WTC11 (cell line): ENCODE measurements around the gene BNC2. TPM values are rescaled to one million over a fixed set of nuclear protein-coding genes. Genes with fewer than 3 reads are reported as not detected.
A peak's percentile ranks its signal among the peaks of the same experiment; 100 is the strongest.

Source experiments
- ATAC-seq: fragments of 200-7000 bp; cut with Tn5 transposase; 2 replicates; pipeline ENCODE4 v1.10.0; 2021; ENCODE audit warnings: mild to moderate bottlenecking, moderate library complexity
- CTCF ChIA-PET: fragments of 300-600 bp; sonication (Branson Sonifier 250); formaldehyde crosslinking; loops from one replicate; lab custom pipeline; 2021; ENCODE audit warnings: antibody characterized with exemption; lab: Charles Lee
- POLR2A ChIA-PET: fragments of 350-600 bp; sonication (Branson Sonifier 250); formaldehyde crosslinking; loops from one replicate; lab custom pipeline; 2021; ENCODE audit warnings: antibody characterized with exemption; lab: Charles Lee
- DNase-seq: peaks from one replicate; pipeline ENCODE4 v3.0.0; 2021; ENCODE audit warnings: low spot score
- H3K27ac Mint-ChIP-seq: 2 replicates; pipeline ENCODE4 v1.8.0; 2021; ENCODE audit warnings: mixed read lengths
- H3K27me3 Mint-ChIP-seq: 2 replicates; pipeline ENCODE4 v1.8.0; 2021; ENCODE audit warnings: low read depth, mild to moderate bottlenecking, moderate library complexity, mixed read lengths
- H3K36me3 Mint-ChIP-seq: 2 replicates; pipeline ENCODE4 v1.8.0; 2021; ENCODE audit warnings: mixed read lengths
- H3K4me1 Mint-ChIP-seq: 2 replicates; pipeline ENCODE4 v1.8.0; 2022; ENCODE audit warnings: mixed read lengths
- H3K4me3 Mint-ChIP-seq: 2 replicates; pipeline ENCODE4 v1.8.0; 2021; ENCODE audit warnings: mild to moderate bottlenecking, moderate library complexity, mixed read lengths
- H3K9me3 Mint-ChIP-seq: 2 replicates; pipeline ENCODE4 v1.8.0; 2021; ENCODE audit warnings: mixed read lengths
- AFF4 ChIP-seq: sonication (generic); formaldehyde crosslinking; IDR thresholded peaks from 2 replicates; pipeline ENCODE4 v1.8.1; 2023; ENCODE audit warnings: mild to moderate bottlenecking, missing genetic modification reagents, borderline replicate concordance
- ARID4B ChIP-seq: sonication (generic); formaldehyde crosslinking; IDR thresholded peaks from 2 replicates; pipeline ENCODE4 v1.8.0; 2023; ENCODE audit warnings: missing genetic modification reagents, mild to moderate bottlenecking, borderline replicate concordance
- GABPB1 ChIP-seq: sonication (generic); formaldehyde crosslinking; IDR thresholded peaks from 2 replicates; pipeline ENCODE4 v1.8.1; 2023; ENCODE audit warnings: mild to moderate bottlenecking, missing genetic modification reagents
- GTF2I ChIP-seq: fragments of 250-450 bp; sonication (Bioruptor Pico); conservative IDR thresholded peaks from 2 replicates; pipeline ENCODE4 v1.4.0; 2021; ENCODE audit warnings: mild to moderate bottlenecking
- HMGA2 ChIP-seq: fragments of 250-450 bp; sonication (Bioruptor Pico); IDR thresholded peaks from 2 replicates; pipeline ENCODE4 v1.4.0; 2021; ENCODE audit warnings: mild to moderate bottlenecking, moderate library complexity
- JAZF1 ChIP-seq: fragments of 250-450 bp; sonication (Bioruptor Pico); IDR thresholded peaks from 2 replicates; pipeline ENCODE4 v1.9.0; 2021; ENCODE audit warnings: moderate library complexity, mild to moderate bottlenecking, inconsistent platforms
- KAT7 ChIP-seq: sonication (generic); formaldehyde crosslinking; IDR thresholded peaks from 2 replicates; pipeline ENCODE4 v1.8.1; 2023; ENCODE audit warnings: missing genetic modification reagents, mild to moderate bottlenecking, borderline replicate concordance
- MYBL2 ChIP-seq: sonication (generic); formaldehyde crosslinking; IDR thresholded peaks from 2 replicates; pipeline ENCODE4 v1.8.1; 2023; ENCODE audit warnings: mild to moderate bottlenecking, moderate library complexity, missing genetic modification reagents
- NFYB ChIP-seq: sonication (generic); formaldehyde crosslinking; conservative IDR thresholded peaks from 2 replicates; pipeline ENCODE4 v1.8.0; 2022; ENCODE audit warnings: low read depth, missing genetic modification reagents
- PRDM15 ChIP-seq: sonication (generic); formaldehyde crosslinking; IDR thresholded peaks from 2 replicates; pipeline ENCODE4 v1.8.0; 2022; ENCODE audit warnings: missing genetic modification reagents
- TCF7 ChIP-seq: sonication (generic); formaldehyde crosslinking; IDR thresholded peaks from 2 replicates; pipeline ENCODE4 v1.8.0; 2022; ENCODE audit warnings: mild to moderate bottlenecking, low read depth, missing genetic modification reagents, moderate library complexity
- TEAD1 ChIP-seq: sonication (generic); formaldehyde crosslinking; IDR thresholded peaks from 2 replicates; pipeline ENCODE4 v1.8.0; 2022; ENCODE audit warnings: mild to moderate bottlenecking, missing genetic modification reagents
- TEAD4 ChIP-seq: sonication (generic); formaldehyde crosslinking; IDR thresholded peaks from 2 replicates; pipeline ENCODE4 v1.8.0; 2022; ENCODE audit warnings: mild to moderate bottlenecking, missing genetic modification reagents
- ZMAT4 ChIP-seq: fragments of 250-450 bp; sonication (Bioruptor Pico); IDR thresholded peaks from 2 replicates; pipeline ENCODE4 v1.9.0; 2021; ENCODE audit warnings: mild to moderate bottlenecking
- ZNF317 ChIP-seq: sonication (generic); formaldehyde crosslinking; IDR thresholded peaks from 2 replicates; pipeline ENCODE4 v1.8.1; 2023; ENCODE audit warnings: low read depth, mild to moderate bottlenecking, moderate library complexity, missing genetic modification reagents, borderline replicate concordance
- ZNF425 ChIP-seq: fragments of 250-450 bp; sonication (Bioruptor Pico); conservative IDR thresholded peaks from 2 replicates; pipeline ENCODE4 v1.9.0; 2021; ENCODE audit warnings: mild to moderate bottlenecking
- total RNA-seq: library from RNA; stranded (reverse); gene quantifications from 3 replicates; pipeline ENCODE4 v1.2.3, GENCODE V29; 2021

BNC2 gene
- total RNA-seq, 1 experiment from 2014 or later, result 33.3 TPM

- TF ChIP-seq AFF4 (CRISPR knock-in tag) (peak; percentile 91), TCF7 (CRISPR knock-in tag) (0 out of 2 replicates have a peak, but pooled peaks have one; percentile 33), KAT7 (peak; percentile 99)
These were observed 143.6 kb downstream of the BNC2 start (continued) for GRCh38 chr9:16726718-16727451.

DNA sequence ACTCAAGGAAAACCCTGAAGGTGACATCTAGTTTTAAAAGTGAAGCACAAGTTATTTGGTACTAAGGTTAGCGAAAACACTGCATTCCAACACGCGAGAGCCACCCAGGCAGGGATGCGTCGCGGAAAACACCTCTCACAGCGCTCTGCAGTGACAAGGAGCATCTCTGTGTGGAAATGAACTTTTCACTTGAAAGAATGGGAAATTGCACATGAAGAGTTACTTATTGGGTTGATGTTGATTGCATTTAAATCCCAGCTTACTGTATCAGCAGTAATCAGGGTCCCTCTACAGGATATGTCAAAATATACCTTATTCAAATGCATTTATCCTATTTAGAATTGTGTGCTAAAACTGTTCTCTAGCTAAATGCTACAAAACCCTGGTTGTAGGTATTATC is 144.4 kb downstream of the BNC2 start:
- H3K36me3 Mint-ChIP-seq, result no peaks in the 10 kb centered on the region
- ChIA-PET POLR2A (interaction anchor here (0.6 to 0.8 kb wide), 4 partner anchors 14 to 210 kb away, joined by 3 to 4 read pairs (median 3); no protein-coding TSS in a partner anchor), CTCF (interaction anchor here (0.7 to 1.5 kb wide), 2 partner anchors 14 to 151 kb away, joined by 3 read pairs; no protein-coding TSS in a partner anchor)
- peak overlapping the region; percentile 94 for H3K4me3 Mint-ChIP-seq
- DNase-seq, result no peak
- no peaks in the 10 kb centered on the region for H3K9me3 Mint-ChIP-seq
- ATAC-seq, result no peak
- peaks cover 72% of the 10 kb centered on the region for H3K4me1 Mint-ChIP-seq
- no peaks in the 10 kb centered on the region for H3K27me3 Mint-ChIP-seq
- TF ChIP-seq MYBL2, result no peak
- TF ChIP-seq TEAD4, result 0 out of 2 replicates have a peak, but pooled peaks have one; percentile 21
- no peak for TF ChIP-seq ARID4B
- TF ChIP-seq, all 79 proteins: peak for 1
- peak overlapping the region; percentile 76 for H3K27ac Mint-ChIP-seq

DNA sequence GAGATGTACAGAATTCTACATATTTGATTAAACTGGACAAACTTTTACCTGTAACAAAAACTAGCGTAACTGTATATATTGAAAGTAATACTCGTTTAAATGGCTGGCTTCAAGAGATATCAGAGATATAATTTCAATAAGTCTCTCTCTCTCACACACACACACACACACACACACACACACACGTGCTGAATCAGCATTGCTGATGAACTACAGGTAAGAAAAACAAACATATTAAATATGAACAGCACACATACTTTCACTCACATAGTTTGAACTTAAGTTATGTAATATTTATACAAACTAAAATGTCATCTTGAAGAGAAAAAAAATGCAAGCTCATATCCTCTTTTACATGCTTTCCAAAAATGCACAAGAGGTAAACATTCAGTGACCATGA is 145.4 kb downstream of the BNC2 start:
- no peaks in the 10 kb centered on the region for H3K36me3 Mint-ChIP-seq
- H3K4me3 Mint-ChIP-seq, result no peak overlapping the region
- H3K27me3 Mint-ChIP-seq, result no peaks in the 10 kb centered on the region
- TF ChIP-seq GABPB1 (CRISPR knock-in tag) (no peak), ZNF425 (no peak), ZMAT4 (CRISPR knock-in tag) (no peak), HMGA2 (CRISPR knock-in tag) (no peak), PRDM15 (CRISPR knock-in tag) (no peak), ZNF317 (no peak), TEAD1 (CRISPR knock-in tag) (no peak), GTF2I (CRISPR knock-in tag) (no peak), NFYB (CRISPR knock-in tag) (no peak), JAZF1 (no peak)
- H3K4me1 Mint-ChIP-seq, result peaks cover 70% of the 10 kb centered on the region
- POLR2A ChIA-PET, result interaction anchor here (0.7 kb wide), 1 partner anchor 49 kb away, joined by 4 read pairs; no protein-coding TSS in a partner anchor
- ATAC-seq (no peak), DNase-seq (no peak)
- CTCF ChIA-PET, result interaction anchor here (1.5 kb wide), 1 partner anchor 150 kb away, joined by 3 read pairs; no protein-coding TSS in a partner anchor
- H3K9me3 Mint-ChIP-seq, result no peaks in the 10 kb centered on the region
- no peak overlapping the region for H3K27ac Mint-ChIP-seq
